GM12878 (cell line): ENCODE results near the gene PRKCQ. TPM values are rescaled to one million over a fixed set of nuclear protein-coding genes. Genes with fewer than 3 reads are reported as not detected.
A peak's percentile ranks its signal among the peaks of the same experiment; 100 is the strongest.

Source experiments
- ATAC-seq: fragments of 200-7000 bp; cut with Tn5 transposase; 3 replicates; pipeline ENCODE4 v1.9.1; 2020; ENCODE audit warnings: mild to moderate bottlenecking, moderate library complexity
- BruUV-seq: library from RNA; stranded (reverse); fragments of 400-500 nt; replicated peaks from 2 replicates; lab custom pipeline; 2021; lab: Mats Ljungman, UMichigan
- CTCF ChIA-PET: fragments of 300-600 bp; sonication (Branson Sonifier 250); formaldehyde crosslinking; extraction: SDS; loops from one replicate; lab custom pipeline; 2021; ENCODE audit warnings: inconsistent platforms; lab: Yijun Ruan, JAX
- POLR2A ChIA-PET: fragments of 350-600 bp; formaldehyde crosslinking; extraction: SDS; loops from one replicate; lab custom pipeline; 2021; ENCODE audit warnings: inconsistent platforms; lab: Charles Lee
- RAD21 ChIA-PET: fragments of 300-600 bp; sonication (Branson Sonifier 250); formaldehyde crosslinking; loops from one replicate; lab custom pipeline; 2023; ENCODE audit warnings: antibody characterized with exemption; ENCODE audit not compliant: unreplicated experiment; lab: Charles Lee
- SMC1A ChIA-PET: fragments of 300-600 bp; sonication (Branson Sonifier 250); formaldehyde crosslinking; loops from one replicate; lab custom pipeline; 2023; ENCODE audit not compliant: unreplicated experiment, uncharacterized antibody; lab: Charles Lee
- DNase-seq: peaks from one replicate; pipeline ENCODE4 v3.0.0-alpha.2; 2011; ENCODE audit warnings: low read depth, low spot score
- FAIRE-seq: peaks from 3 replicates; lab custom pipeline; 2011; peaks lifted over from hg19 to GRCh38; lab: Jason Lieb, UNC
- H2AFZ ChIP-seq: 2 replicates; pipeline ENCODE4 v1.6.0; 2011; ENCODE audit warnings: low read depth, low read length, control low read depth; ENCODE audit not compliant: control insufficient read depth
- H3K27ac ChIP-seq: 2 replicates; pipeline ENCODE4 v1.5.1; 2011; ENCODE audit warnings: control low read depth; ENCODE audit not compliant: control insufficient read depth, insufficient read depth
- H3K27me3 ChIP-seq, 2 experiments: replicated peaks in 1 of 2; 2 replicates each; pipeline versions ENCODE4 v1.6.0 to v1.6.1; 2011; ENCODE audit warnings: low read length in 1 of 2; ENCODE audit not compliant: control insufficient read depth in 2 of 2, insufficient read depth in 2 of 2
- H3K36me3 ChIP-seq, 2 experiments: 2 replicates each; pipeline ENCODE4 v1.5.1; 2011; ENCODE audit warnings: low read length in 1 of 2; ENCODE audit not compliant: control insufficient read depth in 2 of 2, insufficient read depth in 2 of 2
- H3K4me1 ChIP-seq: 2 replicates; pipeline ENCODE4 v1.6.1; 2011; ENCODE audit warnings: mild to moderate bottlenecking, low read length, moderate library complexity, mixed read lengths; ENCODE audit not compliant: control insufficient read depth, insufficient read depth
- H3K4me2 ChIP-seq: 2 replicates; pipeline ENCODE4 v1.6.0; 2011; ENCODE audit warnings: control low read depth; ENCODE audit not compliant: control insufficient read depth, insufficient read depth
- H3K4me3 ChIP-seq: fragments of 200-600 bp; sonication (generic); 2 replicates; pipeline ENCODE4 v1.5.1; 2016
- H3K79me2 ChIP-seq: 2 replicates; pipeline ENCODE4 v1.6.0; 2011; ENCODE audit warnings: low read length; ENCODE audit not compliant: control insufficient read depth, insufficient read depth
- H3K9ac ChIP-seq: 2 replicates; pipeline ENCODE4 v1.8.0; 2011; ENCODE audit warnings: low read length, control low read depth, mixed read lengths; ENCODE audit not compliant: control insufficient read depth, insufficient read depth
- H3K9me3 ChIP-seq: replicated peaks from 3 replicates; pipeline ENCODE4 v1.5.1; 2011; ENCODE audit warnings: mild to moderate bottlenecking, low read length; ENCODE audit not compliant: control insufficient read depth, insufficient read depth
- H4K20me1 ChIP-seq: 2 replicates; pipeline ENCODE4 v1.6.0; 2011; ENCODE audit not compliant: control insufficient read depth, insufficient read depth
- BCL11A ChIP-seq: IDR thresholded peaks from 2 replicates; pipeline ENCODE4 v1.6.1; 2011; ENCODE audit warnings: low read depth, low read length
- BHLHE40 ChIP-seq, 2 experiments: fragments of 450-650 bp in 1 of 2; IDR thresholded peaks; 2 replicates each; pipeline ENCODE4 v1.6.1; 2011 to 2017; ENCODE audit warnings: low read depth in 2 of 2, borderline replicate concordance in 1 of 2, improper control_type of control experiment in 1 of 2, low read length in 1 of 2, mild to moderate bottlenecking in 1 of 2
- BRCA1 ChIP-seq: IDR thresholded peaks from 2 replicates; pipeline ENCODE4 v1.6.1; 2011; ENCODE audit warnings: low read depth, low read length, improper control_type of control experiment
- CBX5 ChIP-seq: sonication (generic); IDR thresholded peaks from 2 replicates; pipeline ENCODE4 v1.6.1; 2016; ENCODE audit warnings: low read depth, moderate library complexity, mild to moderate bottlenecking, inconsistent platforms
- CREM ChIP-seq: IDR thresholded peaks from 2 replicates; pipeline ENCODE4 v1.6.1; 2014; ENCODE audit warnings: antibody characterized with exemption, low read depth
- FOXK2 ChIP-seq: fragments of 450-650 bp; IDR thresholded peaks from 2 replicates; pipeline ENCODE4 v1.6.1; 2017; ENCODE audit warnings: mild to moderate bottlenecking, moderate library complexity
- IKZF1 ChIP-seq: fragments of 450-650 bp; conservative IDR thresholded peaks from 2 replicates; pipeline ENCODE4 v1.6.1; 2017; ENCODE audit warnings: antibody characterized with exemption, mild to moderate bottlenecking
- KAT2A ChIP-seq: conservative IDR thresholded peaks from 2 replicates; pipeline ENCODE4 v1.6.1; 2011; ENCODE audit warnings: low read depth, low read length; ENCODE audit not compliant: control insufficient read depth
- SRF ChIP-seq, 2 experiments: IDR thresholded peaks; 2 replicates each; pipeline ENCODE4 v1.6.1; 2011; ENCODE audit warnings: low read depth in 2 of 2, low read length in 2 of 2, mild to moderate bottlenecking in 1 of 2, moderate library complexity in 1 of 2
- TAF1 ChIP-seq: IDR thresholded peaks from 2 replicates; pipeline ENCODE4 v1.6.1; 2011; ENCODE audit warnings: mild to moderate bottlenecking, low read depth, low read length, borderline replicate concordance
- ZNF207 ChIP-seq: fragments of 450-650 bp; IDR thresholded peaks from 2 replicates; pipeline ENCODE4 v1.6.1; 2014; ENCODE audit warnings: antibody characterized with exemption, mild to moderate bottlenecking, borderline replicate concordance
- WGBS: methylation state at CpG from one replicate; pipeline ENCODE4 v1.1.6; 2016; ENCODE audit warnings: low lambda C conversion rate; ENCODE audit not compliant: insufficient replicate concordance, insufficient coverage; ENCODE audit errors: missing lambda C conversion rate; 5-methylcytosine and 5-hydroxymethylcytosine counted together
- in situ Hi-C: fragments of 300-500 bp; cut with MboI; formaldehyde crosslinking; loops from 9 replicates; pipeline ENCODE4 v1.14.3; 2018; ENCODE audit warnings: mixed read lengths
- intact Hi-C: fragments of 100-400 bp; cut with micrococcal nuclease; formaldehyde crosslinking; loops from one replicate; pipeline ENCODE4 v1.14.2; 2022; ENCODE audit not compliant: unreplicated experiment
- polyA plus RNA-seq, 11 experiments: library from polyadenylated mRNA; depleted of rRNA in 4 of 11; unstranded in 6 of 11; stranded (reverse) in 5 of 11; fragments of >200 nt; fragmentation: Nextera tagmentation in 4 of 11; fragmentation: Illumina TruSeq in 1 of 11; extraction: Ambion mirVana in 4 of 11; extraction: Trizol in 1 of 11; gene quantifications; 1 replicate in 1 of 11; 2 replicates in 10 of 11; pipeline versions ENCODE4 v1.2.1 to v1.2.3, GENCODE V29; 2011 to 2016; ENCODE audit warnings: inconsistent platforms in 2 of 11, missing spikeins in 2 of 11, low read depth in 1 of 11
- total RNA-seq, 4 experiments: library from RNA; depleted of rRNA in 3 of 4; stranded (reverse); fragments of >200 nt in 3 of 4; fragmentation: Illumina TruSeq in 1 of 4; extraction: Trizol in 1 of 4; gene quantifications; 2 replicates each; pipeline versions ENCODE4 v1.2.1 to v1.2.3, GENCODE V29; 2013 to 2021
- TF ChIP-seq, protein P1 (sequence below): fragments of 450-650 bp; IDR thresholded peaks from 2 replicates; pipeline ENCODE4 v1.6.1; 2017; ENCODE audit warnings: low read depth, mild to moderate bottlenecking, moderate library complexity
- TF ChIP-seq, protein P2 (sequence below), 3 experiments: IDR thresholded peaks in 2 of 3; conservative IDR thresholded peaks in 1 of 3; 2 replicates each; pipeline ENCODE4 v1.5.1; 2011; ENCODE audit warnings: low read depth in 3 of 3, low read length in 3 of 3, mild to moderate bottlenecking in 3 of 3, control low read depth in 2 of 3, moderate library complexity in 2 of 3, inconsistent platforms in 1 of 3, mixed read lengths in 1 of 3; ENCODE audit not compliant: control insufficient read depth in 2 of 3, insufficient read depth in 1 of 3; ENCODE audit errors: extremely low read depth in 1 of 3
- TF ChIP-seq, protein P3 (sequence below): fragments of 450-650 bp; IDR thresholded peaks from 2 replicates; pipeline ENCODE4 v1.6.1; 2016; ENCODE audit warnings: mild to moderate bottlenecking
- TF ChIP-seq, protein P4 (sequence below): fragments of 450-650 bp; IDR thresholded peaks from 2 replicates; pipeline ENCODE4 v1.6.1; 2017; ENCODE audit warnings: antibody characterized with exemption, mild to moderate bottlenecking, moderate library complexity

The PRKCQ gene
- total and polyA plus RNA-seq, 10 of the 15 experiments (the other 5 are each of a cell fraction or from before 2014, with no cell fraction given) = 0.26 to 8.9 (median 0.98) TPM

DNA sequence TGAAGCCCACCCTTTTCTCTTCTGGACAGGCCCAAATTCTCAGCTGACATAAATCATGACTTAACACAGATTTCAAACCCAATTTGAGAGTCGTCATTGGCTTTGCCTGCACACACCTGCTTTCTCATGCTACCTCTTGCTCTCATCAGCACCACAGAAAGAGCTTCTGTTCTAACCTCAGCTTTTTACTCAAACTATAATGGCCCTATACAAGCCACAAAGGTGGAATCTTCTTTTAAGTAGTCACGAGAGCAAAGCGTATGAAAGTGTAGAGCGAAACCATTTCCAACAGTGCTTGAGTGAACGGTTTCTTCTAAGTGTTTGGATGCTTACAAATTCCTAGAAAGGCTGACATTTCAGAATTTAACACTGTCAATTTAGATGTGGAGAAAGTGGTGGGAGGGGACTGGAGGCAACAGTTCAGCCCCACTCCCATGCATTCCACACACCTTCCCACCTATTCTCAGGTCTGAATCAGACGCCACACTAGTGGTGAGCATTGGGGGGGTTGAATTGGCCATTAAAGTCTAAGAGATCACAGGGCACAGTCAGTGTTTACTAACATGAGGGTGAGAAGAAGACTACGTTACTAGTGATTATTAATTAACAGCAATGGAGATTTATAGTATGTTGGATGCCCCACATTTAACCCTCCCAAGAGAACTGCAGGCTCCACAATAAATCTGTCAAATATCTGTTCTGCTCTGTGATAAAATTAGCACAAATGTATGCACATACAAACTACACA is 114.0 kb downstream of the PRKCQ start:
- SMC1A ChIA-PET = interaction anchor here (0.9 to 4.7 kb wide), 16 partner anchors 8 to 182 kb away, joined by 3 to 32 read pairs (median 3); partner anchors contain the start of gene PRKCQ
- H3K36me3 ChIP-seq = no peaks in the 10 kb centered on the region
- H3K27ac ChIP-seq = no peak overlapping the region
- H3K4me1 ChIP-seq = no peaks in the 10 kb centered on the region
- ATAC-seq = peak; percentile 77
- H3K9me3 ChIP-seq = no peaks in the 10 kb centered on the region; the same call in 2 of the 3 replicates
- no TSS peak for BruUV-seq
- H3K4me3 ChIP-seq = no peak overlapping the region
- DNase-seq = no peak
- no peak overlapping the region for H3K4me2 ChIP-seq
- no peaks in the 10 kb centered on the region for H4K20me1 ChIP-seq
- no peak for FAIRE-seq
- 39% methylated on average over 7 of the region's 7 CpGs for WGBS
- RAD21 ChIA-PET = interaction anchor here (1.0 to 2.1 kb wide), 8 partner anchors 19 to 201 kb away, joined by 3 to 9 read pairs (median 4); no protein-coding TSS in a partner anchor
- CTCF ChIA-PET = interaction anchor here (0.6 to 4.4 kb wide), 7 partner anchors 20 to 212 kb away, joined by 3 to 17 read pairs (median 3); partner anchors contain the start of gene PRKCQ
- no peak overlapping the region for H2AFZ ChIP-seq
- in situ Hi-C loops (no loop called here), intact Hi-C loops (no loop called here)
- no peaks in the 10 kb centered on the region for H3K79me2 ChIP-seq
- no peak overlapping the region for H3K9ac ChIP-seq
- POLR2A ChIA-PET = interaction anchor here (0.7 kb wide), 1 partner anchor 25 kb away, joined by 6 read pairs; no protein-coding TSS in a partner anchor
- no peaks in the 10 kb centered on the region for H3K27me3 ChIP-seq
- TF ChIP-seq CBX5 = no peak
- TF ChIP-seq, protein P1, sequence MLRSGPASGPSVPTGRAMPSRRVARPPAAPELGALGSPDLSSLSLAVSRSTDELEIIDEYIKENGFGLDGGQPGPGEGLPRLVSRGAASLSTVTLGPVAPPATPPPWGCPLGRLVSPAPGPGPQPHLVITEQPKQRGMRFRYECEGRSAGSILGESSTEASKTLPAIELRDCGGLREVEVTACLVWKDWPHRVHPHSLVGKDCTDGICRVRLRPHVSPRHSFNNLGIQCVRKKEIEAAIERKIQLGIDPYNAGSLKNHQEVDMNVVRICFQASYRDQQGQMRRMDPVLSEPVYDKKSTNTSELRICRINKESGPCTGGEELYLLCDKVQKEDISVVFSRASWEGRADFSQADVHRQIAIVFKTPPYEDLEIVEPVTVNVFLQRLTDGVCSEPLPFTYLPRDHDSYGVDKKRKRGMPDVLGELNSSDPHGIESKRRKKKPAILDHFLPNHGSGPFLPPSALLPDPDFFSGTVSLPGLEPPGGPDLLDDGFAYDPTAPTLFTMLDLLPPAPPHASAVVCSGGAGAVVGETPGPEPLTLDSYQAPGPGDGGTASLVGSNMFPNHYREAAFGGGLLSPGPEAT = no peak
- TF ChIP-seq FOXK2 = no peak
- 0 out of 2 replicates have a peak, but pooled peaks have one; percentile 10 for TF ChIP-seq IKZF1
- no peak for TF ChIP-seq ZNF207
- TF ChIP-seq, protein P2, sequence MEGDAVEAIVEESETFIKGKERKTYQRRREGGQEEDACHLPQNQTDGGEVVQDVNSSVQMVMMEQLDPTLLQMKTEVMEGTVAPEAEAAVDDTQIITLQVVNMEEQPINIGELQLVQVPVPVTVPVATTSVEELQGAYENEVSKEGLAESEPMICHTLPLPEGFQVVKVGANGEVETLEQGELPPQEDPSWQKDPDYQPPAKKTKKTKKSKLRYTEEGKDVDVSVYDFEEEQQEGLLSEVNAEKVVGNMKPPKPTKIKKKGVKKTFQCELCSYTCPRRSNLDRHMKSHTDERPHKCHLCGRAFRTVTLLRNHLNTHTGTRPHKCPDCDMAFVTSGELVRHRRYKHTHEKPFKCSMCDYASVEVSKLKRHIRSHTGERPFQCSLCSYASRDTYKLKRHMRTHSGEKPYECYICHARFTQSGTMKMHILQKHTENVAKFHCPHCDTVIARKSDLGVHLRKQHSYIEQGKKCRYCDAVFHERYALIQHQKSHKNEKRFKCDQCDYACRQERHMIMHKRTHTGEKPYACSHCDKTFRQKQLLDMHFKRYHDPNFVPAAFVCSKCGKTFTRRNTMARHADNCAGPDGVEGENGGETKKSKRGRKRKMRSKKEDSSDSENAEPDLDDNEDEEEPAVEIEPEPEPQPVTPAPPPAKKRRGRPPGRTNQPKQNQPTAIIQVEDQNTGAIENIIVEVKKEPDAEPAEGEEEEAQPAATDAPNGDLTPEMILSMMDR (IDR thresholded peaks at IDR 0.05 in 2 of 3, conservative IDR thresholded peaks at IDR 0.05 in 1 of 3; ENCODE audit: control insufficient read depth in 2 of 3, extremely low read depth in 1 of 3, insufficient read depth in 1 of 3, low read depth in 3 of 3, low read length in 3 of 3) = no peak
- no peak for TF ChIP-seq CREM
- TF ChIP-seq, protein P3, sequence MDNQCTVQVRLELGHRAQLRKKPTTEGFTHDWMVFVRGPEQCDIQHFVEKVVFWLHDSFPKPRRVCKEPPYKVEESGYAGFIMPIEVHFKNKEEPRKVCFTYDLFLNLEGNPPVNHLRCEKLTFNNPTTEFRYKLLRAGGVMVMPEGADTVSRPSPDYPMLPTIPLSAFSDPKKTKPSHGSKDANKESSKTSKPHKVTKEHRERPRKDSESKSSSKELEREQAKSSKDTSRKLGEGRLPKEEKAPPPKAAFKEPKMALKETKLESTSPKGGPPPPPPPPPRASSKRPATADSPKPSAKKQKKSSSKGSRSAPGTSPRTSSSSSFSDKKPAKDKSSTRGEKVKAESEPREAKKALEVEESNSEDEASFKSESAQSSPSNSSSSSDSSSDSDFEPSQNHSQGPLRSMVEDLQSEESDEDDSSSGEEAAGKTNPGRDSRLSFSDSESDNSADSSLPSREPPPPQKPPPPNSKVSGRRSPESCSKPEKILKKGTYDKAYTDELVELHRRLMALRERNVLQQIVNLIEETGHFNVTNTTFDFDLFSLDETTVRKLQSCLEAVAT = no peak
- TF ChIP-seq SRF (IDR thresholded peaks at IDR 0.05; ENCODE audit: low read depth in 2 of 2, low read length in 2 of 2) = no peak
- TF ChIP-seq BRCA1 = no peak
- TF ChIP-seq TAF1 = no peak
- TF ChIP-seq BCL11A = no peak
- peak; percentile 70 to 79 for TF ChIP-seq BHLHE40 (IDR thresholded peaks at IDR 0.05; ENCODE audit: borderline replicate concordance in 1 of 2, low read depth in 2 of 2, low read length in 1 of 2)
- TF ChIP-seq KAT2A = no peak
- TF ChIP-seq, protein P4, sequence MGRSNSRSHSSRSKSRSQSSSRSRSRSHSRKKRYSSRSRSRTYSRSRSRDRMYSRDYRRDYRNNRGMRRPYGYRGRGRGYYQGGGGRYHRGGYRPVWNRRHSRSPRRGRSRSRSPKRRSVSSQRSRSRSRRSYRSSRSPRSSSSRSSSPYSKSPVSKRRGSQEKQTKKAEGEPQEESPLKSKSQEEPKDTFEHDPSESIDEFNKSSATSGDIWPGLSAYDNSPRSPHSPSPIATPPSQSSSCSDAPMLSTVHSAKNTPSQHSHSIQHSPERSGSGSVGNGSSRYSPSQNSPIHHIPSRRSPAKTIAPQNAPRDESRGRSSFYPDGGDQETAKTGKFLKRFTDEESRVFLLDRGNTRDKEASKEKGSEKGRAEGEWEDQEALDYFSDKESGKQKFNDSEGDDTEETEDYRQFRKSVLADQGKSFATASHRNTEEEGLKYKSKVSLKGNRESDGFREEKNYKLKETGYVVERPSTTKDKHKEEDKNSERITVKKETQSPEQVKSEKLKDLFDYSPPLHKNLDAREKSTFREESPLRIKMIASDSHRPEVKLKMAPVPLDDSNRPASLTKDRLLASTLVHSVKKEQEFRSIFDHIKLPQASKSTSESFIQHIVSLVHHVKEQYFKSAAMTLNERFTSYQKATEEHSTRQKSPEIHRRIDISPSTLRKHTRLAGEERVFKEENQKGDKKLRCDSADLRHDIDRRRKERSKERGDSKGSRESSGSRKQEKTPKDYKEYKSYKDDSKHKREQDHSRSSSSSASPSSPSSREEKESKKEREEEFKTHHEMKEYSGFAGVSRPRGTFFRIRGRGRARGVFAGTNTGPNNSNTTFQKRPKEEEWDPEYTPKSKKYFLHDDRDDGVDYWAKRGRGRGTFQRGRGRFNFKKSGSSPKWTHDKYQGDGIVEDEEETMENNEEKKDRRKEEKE = no peak
